Measurements from ENCODE around the gene TPM1. TPM values are rescaled to one million over a fixed set of nuclear protein-coding genes. Genes with fewer than 3 reads are reported as not detected.

Gene TPM1
- total RNA-seq, 6 experiments from 2014 or later, result 1,264 to 1,620 (median 1,342) TPM

DNA sequence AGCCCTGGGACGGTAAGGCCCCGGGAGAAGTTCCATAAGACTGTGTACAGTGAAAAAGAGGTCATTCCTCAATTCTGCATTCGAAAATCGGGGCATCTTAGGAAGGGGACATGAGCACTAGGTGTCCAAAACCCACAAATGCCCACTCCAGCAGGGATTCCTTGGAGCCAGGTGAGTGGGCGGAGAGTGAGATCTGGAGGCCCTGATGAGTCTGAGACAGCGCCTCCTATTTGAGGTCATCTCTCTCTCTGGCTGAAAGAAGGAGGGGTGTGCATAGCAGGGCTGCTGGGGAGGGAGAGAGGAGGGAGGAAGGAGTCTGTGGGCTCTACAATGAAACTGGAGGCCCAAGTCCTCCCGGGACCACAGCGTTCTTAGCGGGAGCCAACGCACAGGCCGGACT lies 41.0 kb downstream of the TPM1 start:
- Mint-ChIP-seq H3K27me3 (ENCODE audit: insufficient read depth) (no peaks in the 10 kb centered on the region; the same call in none of the 2 replicates), H3K9me3 (no peaks in the 10 kb centered on the region), H3K4me3 (no peak overlapping the region), H3K4me1 (ENCODE audit: low read depth) (peaks cover 31% of the 10 kb centered on the region), H3K36me3 (ENCODE audit: low read depth) (no peaks in the 10 kb centered on the region), H3K27ac (no peak overlapping the region)
- TF ChIP-seq, protein P1, sequence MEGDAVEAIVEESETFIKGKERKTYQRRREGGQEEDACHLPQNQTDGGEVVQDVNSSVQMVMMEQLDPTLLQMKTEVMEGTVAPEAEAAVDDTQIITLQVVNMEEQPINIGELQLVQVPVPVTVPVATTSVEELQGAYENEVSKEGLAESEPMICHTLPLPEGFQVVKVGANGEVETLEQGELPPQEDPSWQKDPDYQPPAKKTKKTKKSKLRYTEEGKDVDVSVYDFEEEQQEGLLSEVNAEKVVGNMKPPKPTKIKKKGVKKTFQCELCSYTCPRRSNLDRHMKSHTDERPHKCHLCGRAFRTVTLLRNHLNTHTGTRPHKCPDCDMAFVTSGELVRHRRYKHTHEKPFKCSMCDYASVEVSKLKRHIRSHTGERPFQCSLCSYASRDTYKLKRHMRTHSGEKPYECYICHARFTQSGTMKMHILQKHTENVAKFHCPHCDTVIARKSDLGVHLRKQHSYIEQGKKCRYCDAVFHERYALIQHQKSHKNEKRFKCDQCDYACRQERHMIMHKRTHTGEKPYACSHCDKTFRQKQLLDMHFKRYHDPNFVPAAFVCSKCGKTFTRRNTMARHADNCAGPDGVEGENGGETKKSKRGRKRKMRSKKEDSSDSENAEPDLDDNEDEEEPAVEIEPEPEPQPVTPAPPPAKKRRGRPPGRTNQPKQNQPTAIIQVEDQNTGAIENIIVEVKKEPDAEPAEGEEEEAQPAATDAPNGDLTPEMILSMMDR (IDR thresholded peaks at IDR 0.05), result no peak
- no peak for DNase-seq

DNA sequence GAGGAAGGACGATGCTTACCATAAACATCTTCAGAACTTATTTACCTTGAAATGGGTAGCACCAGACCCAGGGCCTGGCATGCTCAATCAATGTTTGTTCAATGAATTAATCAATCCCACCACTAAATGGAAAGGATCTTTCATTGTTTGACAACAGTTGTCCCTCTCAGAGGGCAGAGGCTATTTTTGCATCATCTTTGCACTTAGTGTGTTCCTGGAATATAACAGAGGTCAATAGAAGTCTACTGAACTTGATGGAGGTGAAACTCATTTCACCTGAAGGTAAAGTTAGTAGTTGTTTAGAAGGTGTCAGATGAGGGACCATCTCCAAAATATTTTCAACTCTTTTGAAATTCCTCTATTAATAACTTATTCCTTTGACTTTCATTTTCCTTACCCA lies 42.3 kb downstream of the TPM1 start:
- no peaks in the 10 kb centered on the region for H3K36me3 Mint-ChIP-seq (ENCODE audit: low read depth)
- no peak for DNase-seq
- peaks cover 39% of the 10 kb centered on the region for H3K4me1 Mint-ChIP-seq (ENCODE audit: low read depth)
- TF ChIP-seq, protein P1 (IDR thresholded peaks at IDR 0.05), result no peak
- H3K9me3 Mint-ChIP-seq, result no peaks in the 10 kb centered on the region
- H3K27me3 Mint-ChIP-seq (ENCODE audit: insufficient read depth), result no peaks in the 10 kb centered on the region; the same call in none of the 2 replicates
- no peak overlapping the region for H3K4me3 Mint-ChIP-seq
- no peak overlapping the region for H3K27ac Mint-ChIP-seq

DNA sequence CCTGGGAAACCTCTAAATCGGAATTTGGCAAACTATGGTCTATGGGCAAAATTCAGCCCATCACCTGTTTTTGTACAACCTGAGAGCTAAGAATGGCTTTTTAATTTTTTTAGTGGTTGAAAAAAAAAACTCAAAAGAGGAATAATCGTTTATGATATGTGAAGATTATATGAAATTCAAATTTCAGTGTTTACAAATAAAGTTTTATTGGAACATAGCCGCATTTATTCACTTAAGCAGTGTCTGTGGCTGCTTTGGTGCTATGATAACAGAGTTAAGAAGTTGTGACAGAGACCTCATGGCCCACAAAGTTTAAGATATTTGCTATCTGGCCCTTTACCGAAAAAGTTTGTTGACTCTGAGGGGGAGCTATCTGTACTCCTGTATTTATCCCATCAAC lies 42.7 kb downstream of the TPM1 start:
- DNase-seq, result no peak
- Mint-ChIP-seq H3K9me3 (no peaks in the 10 kb centered on the region), H3K4me3 (no peak overlapping the region), H3K27ac (no peak overlapping the region), H3K36me3 (ENCODE audit: low read depth) (no peaks in the 10 kb centered on the region), H3K27me3 (ENCODE audit: insufficient read depth) (no peaks in the 10 kb centered on the region; the same call in none of the 2 replicates), H3K4me1 (ENCODE audit: low read depth) (peaks cover 39% of the 10 kb centered on the region)
- TF ChIP-seq, protein P1 (IDR thresholded peaks at IDR 0.05), result no peak

DNA sequence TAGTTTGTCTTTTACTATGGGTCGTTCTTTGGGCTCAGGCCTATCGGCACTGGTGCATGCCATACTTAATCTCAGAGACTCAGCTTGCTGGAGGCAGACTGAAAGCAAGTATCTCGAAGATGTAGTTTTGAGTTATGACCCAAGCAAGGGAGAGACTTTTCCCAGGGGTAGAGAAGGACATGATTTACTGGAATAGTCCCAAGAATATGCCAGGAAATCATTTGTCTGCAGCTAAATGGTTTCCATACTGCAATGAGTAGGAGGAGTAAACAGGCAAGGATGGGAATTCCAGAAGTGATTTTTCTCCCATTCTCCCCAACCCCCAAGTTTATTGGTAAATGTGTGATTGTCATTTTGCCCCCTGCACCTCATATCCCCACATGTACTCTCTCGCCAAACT lies 43.7 kb downstream of the TPM1 start:
- no peak for DNase-seq
- Mint-ChIP-seq H3K9me3 (no peaks in the 10 kb centered on the region), H3K4me3 (no peak overlapping the region), H3K36me3 (ENCODE audit: low read depth) (no peaks in the 10 kb centered on the region), H3K4me1 (ENCODE audit: low read depth) (peaks cover 31% of the 10 kb centered on the region), H3K27ac (no peak overlapping the region), H3K27me3 (ENCODE audit: insufficient read depth) (no peaks in the 10 kb centered on the region; the same call in none of the 2 replicates)
- TF ChIP-seq, protein P1 (IDR thresholded peaks at IDR 0.05), result no peak

DNA sequence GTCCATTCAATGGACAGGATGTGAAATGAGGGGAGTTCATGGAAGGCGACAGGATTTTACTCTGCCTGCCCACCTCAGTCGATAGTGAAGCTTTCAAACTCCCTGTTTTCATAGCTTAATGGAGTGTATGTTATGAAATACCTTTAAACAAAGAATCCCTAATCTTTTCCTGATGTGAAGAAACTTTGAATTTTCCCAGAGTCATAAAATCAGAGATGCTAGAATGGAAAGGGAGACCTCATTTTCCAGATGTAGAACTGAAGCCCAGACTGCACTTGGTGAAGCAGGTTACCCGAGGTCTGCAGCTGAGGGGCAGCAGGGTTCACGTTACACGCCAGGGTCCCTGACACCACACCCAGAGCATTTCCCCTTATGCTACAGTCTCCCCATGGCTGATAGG lies 44.4 kb downstream of the TPM1 start:
- Mint-ChIP-seq H3K36me3 (ENCODE audit: low read depth) (no peaks in the 10 kb centered on the region), H3K27ac (no peak overlapping the region), H3K27me3 (ENCODE audit: insufficient read depth) (no peaks in the 10 kb centered on the region; the same call in none of the 2 replicates), H3K9me3 (no peaks in the 10 kb centered on the region), H3K4me3 (no peak overlapping the region), H3K4me1 (ENCODE audit: low read depth) (peaks cover 31% of the 10 kb centered on the region)
- no peak for DNase-seq
- TF ChIP-seq, protein P1 (IDR thresholded peaks at IDR 0.05), result no peak
